PFSK-1 (cell line): Measurements from ENCODE around the gene NLGN4X.

ENCODE experiments used
- FOXP2 ChIP-seq: optimal IDR thresholded peaks from 2 replicates; pipeline ENCODE3; 2011; ENCODE audit warnings: borderline replicate concordance, control low read depth, inconsistent platforms; ENCODE audit not compliant: insufficient read depth; ENCODE audit errors: extremely low read length, extremely low read depth
- POLR2AphosphoS5 ChIP-seq: IDR thresholded peaks from 2 replicates; pipeline ENCODE4 v1.6.1; 2012; ENCODE audit warnings: low read depth, mild to moderate bottlenecking, control low read depth, low read length, moderate library complexity
- SIN3A ChIP-seq: IDR thresholded peaks from 2 replicates; pipeline ENCODE4 v1.6.1; 2012; ENCODE audit warnings: mild to moderate bottlenecking, low read length, moderate library complexity, borderline replicate concordance; ENCODE audit not compliant: insufficient read depth
- TAF1 ChIP-seq: IDR thresholded peaks from 2 replicates; pipeline ENCODE4 v1.6.1; 2012; ENCODE audit warnings: low read length, control low read depth, borderline replicate concordance; ENCODE audit not compliant: insufficient read depth
- TF ChIP-seq, protein P1 (sequence below), 2 experiments: IDR thresholded peaks; 2 replicates each; pipeline versions ENCODE4 v1.6.1 to v1.8.0; 2011 to 2012; ENCODE audit warnings: low read depth in 2 of 2, low read length in 2 of 2, control low read depth in 1 of 2, inconsistent platforms in 1 of 2, mild to moderate bottlenecking in 1 of 2, moderate library complexity in 1 of 2; ENCODE audit not compliant: insufficient read depth in 1 of 2

Gene NLGN4X

DNA sequence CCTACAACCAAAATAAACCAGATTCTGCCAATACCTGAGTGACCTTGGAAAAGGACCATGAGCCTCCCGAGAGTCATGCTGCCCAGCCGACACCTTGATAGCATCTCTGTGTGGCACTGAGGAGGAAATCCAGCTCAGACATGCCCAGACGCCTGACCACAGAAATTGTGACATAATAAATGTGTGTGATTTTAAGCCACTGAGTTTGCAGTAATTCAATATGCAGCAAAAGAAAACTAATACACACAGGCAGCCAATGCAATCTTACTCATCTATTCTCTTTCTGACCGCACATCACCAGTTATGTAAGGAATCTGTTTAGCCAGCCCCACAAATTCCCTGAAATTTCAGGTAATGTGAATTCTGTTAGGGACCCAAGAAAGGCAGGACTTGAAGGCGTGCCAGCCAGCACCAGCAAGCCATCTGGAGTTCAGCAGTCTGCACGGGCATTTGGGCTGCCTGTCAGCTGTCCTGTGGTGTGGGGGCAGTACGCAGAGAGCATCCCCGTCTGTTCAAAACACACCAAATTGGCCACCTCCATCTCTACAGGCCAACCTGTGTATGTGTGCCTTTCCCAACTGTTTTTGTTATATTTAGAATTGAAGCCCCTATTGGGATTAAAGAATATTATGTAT lies 176.4 kb downstream of the NLGN4X start:
- no peak for TF ChIP-seq SIN3A
- TF ChIP-seq, protein P1, sequence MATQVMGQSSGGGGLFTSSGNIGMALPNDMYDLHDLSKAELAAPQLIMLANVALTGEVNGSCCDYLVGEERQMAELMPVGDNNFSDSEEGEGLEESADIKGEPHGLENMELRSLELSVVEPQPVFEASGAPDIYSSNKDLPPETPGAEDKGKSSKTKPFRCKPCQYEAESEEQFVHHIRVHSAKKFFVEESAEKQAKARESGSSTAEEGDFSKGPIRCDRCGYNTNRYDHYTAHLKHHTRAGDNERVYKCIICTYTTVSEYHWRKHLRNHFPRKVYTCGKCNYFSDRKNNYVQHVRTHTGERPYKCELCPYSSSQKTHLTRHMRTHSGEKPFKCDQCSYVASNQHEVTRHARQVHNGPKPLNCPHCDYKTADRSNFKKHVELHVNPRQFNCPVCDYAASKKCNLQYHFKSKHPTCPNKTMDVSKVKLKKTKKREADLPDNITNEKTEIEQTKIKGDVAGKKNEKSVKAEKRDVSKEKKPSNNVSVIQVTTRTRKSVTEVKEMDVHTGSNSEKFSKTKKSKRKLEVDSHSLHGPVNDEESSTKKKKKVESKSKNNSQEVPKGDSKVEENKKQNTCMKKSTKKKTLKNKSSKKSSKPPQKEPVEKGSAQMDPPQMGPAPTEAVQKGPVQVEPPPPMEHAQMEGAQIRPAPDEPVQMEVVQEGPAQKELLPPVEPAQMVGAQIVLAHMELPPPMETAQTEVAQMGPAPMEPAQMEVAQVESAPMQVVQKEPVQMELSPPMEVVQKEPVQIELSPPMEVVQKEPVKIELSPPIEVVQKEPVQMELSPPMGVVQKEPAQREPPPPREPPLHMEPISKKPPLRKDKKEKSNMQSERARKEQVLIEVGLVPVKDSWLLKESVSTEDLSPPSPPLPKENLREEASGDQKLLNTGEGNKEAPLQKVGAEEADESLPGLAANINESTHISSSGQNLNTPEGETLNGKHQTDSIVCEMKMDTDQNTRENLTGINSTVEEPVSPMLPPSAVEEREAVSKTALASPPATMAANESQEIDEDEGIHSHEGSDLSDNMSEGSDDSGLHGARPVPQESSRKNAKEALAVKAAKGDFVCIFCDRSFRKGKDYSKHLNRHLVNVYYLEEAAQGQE (IDR thresholded peaks at IDR 0.05; ENCODE audit: insufficient read depth in 1 of 2, low read depth in 2 of 2, low read length in 2 of 2): no peak
- no peak for TF ChIP-seq TAF1
- no peak for TF ChIP-seq POLR2AphosphoS5
- TF ChIP-seq FOXP2: no peak

GRCh38 chrX:6049132-6049531 lies 179.5 kb downstream of the NLGN4X start:
- no peak for TF ChIP-seq FOXP2
- no peak for TF ChIP-seq POLR2AphosphoS5
- TF ChIP-seq, protein P1 (IDR thresholded peaks at IDR 0.05; ENCODE audit: insufficient read depth in 1 of 2, low read depth in 2 of 2, low read length in 2 of 2): no peak
- TF ChIP-seq TAF1: no peak
- TF ChIP-seq SIN3A: no peak

DNA sequence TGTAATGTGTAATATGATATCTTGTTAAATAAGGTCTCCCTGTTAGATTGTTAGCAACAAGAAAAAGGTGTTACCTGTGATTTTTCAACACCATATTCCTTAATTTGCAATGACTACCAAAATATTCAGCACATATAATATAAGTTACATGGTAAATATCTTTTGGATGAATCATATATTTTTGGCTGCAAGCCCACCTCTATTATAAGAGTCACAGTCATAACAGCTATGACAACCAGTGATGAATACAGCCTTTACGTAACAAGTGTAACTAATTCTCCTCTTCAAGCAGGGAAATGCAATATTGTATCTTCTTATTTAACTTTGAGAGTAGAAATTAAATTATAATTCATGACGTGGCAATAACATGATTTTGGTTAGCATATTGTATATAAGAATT lies 187.0 kb downstream of the NLGN4X start:
- TF ChIP-seq SIN3A (no peak), TAF1 (no peak), FOXP2 (no peak), POLR2AphosphoS5 (no peak)
- TF ChIP-seq, protein P1 (IDR thresholded peaks at IDR 0.05; ENCODE audit: insufficient read depth in 1 of 2, low read depth in 2 of 2, low read length in 2 of 2): no peak

- TF ChIP-seq TAF1 (no peak), POLR2AphosphoS5 (no peak), FOXP2 (no peak), SIN3A (no peak)
- TF ChIP-seq, protein P1 (IDR thresholded peaks at IDR 0.05; ENCODE audit: insufficient read depth in 1 of 2, low read depth in 2 of 2, low read length in 2 of 2): no peak
Measured at GRCh38 chrX:6029014-6029413, 199.7 kb downstream of the NLGN4X start.
